Anterior cingulate cortex (tissue), 58 donors: Measurements from ENCODE around the gene TRIOBP.
"Not testable (repeated sequence)": the region's sequence is repeated elsewhere in the genome, so short reads cannot be mapped to it uniquely, and the experiment has no call there.

Experiments used
- DNase-seq, 58 donors: peaks; one replicate each; lab custom pipeline; 2025; lab: John Stamatoyannopoulos, UW

TRIOBP gene

DNA sequence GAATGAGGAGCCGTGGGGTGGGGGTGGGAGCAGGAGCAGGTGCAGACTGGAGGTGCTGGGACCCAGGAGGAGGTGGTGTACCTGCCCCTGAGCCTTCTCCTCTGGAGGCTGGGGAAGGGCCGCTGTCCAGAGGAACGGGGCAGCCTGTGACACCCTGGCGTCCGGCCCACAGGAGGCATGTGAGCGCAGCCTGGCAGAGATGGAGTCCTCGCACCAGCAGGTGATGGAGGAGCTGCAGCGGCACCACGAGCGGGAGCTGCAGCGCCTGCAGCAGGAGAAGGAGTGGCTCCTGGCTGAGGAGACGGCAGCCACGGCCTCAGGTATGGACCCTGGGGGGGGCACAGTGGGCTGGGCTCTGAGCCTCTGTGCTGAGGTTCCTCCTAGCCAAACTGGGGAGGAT is 68.7 kb downstream of the TRIOBP start:
- no peak for DNase-seq

GRCh38 chr22:37765953-37766576 is 69.2 kb downstream of the TRIOBP start:
- DNase-seq: no peak

DNA sequence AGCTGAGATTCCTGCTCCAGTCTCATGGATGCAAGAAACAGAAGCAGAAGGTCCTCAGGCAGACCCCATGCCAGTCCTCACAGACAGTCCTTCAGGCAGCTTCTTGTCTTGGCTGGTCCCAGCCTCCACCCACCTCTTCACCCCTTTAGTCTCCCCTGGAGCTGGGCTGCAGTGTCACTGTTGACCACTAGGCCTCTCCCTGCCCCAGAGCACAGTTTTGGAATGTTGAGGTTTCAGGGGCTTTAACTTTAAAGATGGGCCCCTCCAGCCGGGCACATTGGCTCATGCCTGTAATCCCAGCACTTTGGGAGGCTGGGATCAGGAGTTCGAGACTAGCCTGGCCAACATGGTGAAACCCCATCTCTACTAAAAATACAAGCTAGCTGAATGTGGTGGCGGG is 71.4 kb downstream of the TRIOBP start:
- DNase-seq: no peak

DNA sequence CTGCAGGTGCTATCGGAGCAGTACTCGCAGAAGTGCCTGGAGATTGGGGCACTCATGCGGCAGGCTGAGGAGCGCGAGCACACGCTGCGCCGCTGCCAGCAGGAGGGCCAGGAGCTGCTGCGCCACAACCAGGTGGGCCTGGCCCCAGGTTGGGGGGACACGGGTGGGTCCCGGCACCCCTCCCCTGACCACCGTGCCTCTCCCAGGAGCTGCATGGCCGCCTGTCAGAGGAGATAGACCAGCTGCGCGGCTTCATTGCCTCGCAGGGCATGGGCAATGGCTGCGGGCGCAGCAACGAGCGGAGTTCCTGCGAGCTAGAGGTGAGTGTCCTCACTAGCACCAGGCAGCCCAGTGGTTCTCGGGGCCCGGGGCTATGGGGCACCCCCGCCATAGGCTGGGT is 72.2 kb downstream of the TRIOBP start:
- no peak for DNase-seq

GRCh38 chr22:37771081-37771480 is 74.2 kb downstream of the TRIOBP start:
- DNase-seq: no peak

DNA sequence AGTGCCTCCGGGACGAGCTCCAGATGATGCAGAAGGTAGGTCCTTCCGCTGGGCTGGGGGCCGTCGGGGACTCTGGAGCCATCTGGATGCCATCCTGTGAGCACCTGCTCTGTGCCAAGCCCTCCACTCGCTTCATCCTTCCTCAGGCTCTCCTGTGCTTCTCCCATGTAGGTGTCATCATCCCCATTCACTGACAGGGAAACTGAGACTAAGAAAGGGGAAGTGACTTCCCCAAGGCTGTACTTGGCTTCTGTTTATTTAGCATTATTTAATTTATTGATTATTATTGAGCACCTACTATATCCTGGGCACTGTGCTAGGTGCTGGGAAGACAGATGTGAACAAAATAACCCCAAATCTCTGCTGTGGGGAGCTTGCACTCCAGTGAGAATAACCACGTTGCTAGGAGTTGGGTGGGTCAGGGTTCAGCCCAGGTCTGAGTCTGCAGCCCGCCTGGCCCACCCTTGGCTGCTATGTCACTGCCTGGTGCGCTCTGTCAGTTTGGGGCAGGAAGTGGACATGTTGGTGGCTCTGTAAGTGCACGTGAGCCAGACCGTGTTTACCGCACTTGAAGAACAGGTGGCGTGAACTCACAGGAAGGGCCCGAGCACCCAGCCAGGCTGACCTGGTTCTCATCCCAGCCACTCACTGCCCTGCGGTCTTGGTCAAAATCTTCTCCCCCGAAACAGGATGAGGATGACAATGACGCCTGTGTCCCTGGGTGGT is 75.0 kb downstream of the TRIOBP start:
- no peak for DNase-seq

DNA sequence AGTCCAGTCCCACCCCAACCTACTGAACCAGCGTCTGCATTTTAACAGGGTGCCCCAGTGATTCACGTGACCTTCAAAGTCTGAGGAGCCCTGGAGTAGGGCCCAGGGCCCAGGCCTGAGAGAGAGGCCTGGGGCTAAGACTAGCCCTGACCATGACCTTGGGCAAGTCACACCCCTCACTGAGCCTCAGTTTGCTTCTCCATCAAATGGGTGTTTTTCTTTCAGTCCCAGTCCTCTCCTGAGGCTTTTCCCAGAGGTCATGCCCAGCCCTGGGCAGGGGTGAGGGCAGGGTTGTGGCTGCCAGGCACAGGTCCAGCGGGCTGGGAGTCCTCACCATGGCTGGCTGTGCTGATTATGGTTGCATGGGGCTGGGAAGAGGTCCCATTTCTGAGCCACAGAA is 77.9 kb downstream of the TRIOBP start:
- DNase-seq: no peak

- DNase-seq: no peak
Observed at GRCh38 chr22:37775785-37776638, 79.2 kb downstream of the TRIOBP start.

DNA sequence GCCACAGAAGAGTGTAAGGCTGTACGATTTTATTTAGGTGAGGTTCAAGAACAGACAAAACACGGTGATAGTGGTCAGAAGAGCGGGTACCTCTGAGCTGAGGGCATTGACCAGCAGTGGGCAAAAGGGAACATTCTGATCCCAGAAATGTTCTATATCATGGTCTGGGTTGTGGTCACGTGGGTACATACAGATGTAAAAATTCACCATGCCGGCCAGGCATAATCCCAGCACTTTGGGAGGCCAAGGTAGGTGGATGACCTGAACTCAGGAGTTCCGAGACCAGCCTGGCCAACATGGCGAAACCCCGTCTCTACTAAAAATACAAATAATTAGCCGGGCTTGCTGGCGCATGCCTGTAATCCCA is 79.8 kb downstream of the TRIOBP start:
- DNase-seq: no peak

GRCh38 chr22:37777122-37777687 is 80.4 kb downstream of the TRIOBP start:
- DNase-seq: no peak

DNA sequence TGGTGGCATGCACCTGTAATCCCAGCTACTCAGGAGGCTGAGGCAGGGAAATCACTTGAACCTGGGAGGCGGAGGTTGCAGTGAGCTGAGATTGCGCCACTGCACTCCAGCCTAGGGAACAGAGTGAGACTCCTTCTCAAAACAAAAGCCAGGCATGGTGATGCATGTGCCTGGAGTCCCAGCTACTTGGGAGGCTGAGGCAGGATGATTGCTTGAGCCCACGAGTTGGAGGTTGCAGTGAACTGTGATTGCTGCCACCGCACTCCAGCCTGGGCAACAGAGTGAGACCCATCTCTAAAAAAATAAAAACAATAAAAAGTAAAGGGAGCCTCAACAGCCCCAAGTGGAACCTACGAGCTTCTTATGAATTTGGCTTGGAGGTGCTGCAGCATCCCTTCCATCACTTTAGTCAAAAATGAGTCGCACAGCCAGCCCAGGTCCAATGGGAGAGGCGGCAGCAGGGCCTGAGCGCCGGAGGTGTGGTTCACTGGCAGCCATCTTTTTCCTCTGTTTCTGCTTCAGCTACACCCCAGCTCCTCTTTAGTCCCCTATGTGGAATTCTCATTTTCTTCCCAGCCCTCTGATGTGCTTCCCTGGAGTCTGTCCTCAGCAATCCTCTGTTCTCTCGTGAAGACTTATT is 81.6 kb downstream of the TRIOBP start:
- DNase-seq: no peak

DNA sequence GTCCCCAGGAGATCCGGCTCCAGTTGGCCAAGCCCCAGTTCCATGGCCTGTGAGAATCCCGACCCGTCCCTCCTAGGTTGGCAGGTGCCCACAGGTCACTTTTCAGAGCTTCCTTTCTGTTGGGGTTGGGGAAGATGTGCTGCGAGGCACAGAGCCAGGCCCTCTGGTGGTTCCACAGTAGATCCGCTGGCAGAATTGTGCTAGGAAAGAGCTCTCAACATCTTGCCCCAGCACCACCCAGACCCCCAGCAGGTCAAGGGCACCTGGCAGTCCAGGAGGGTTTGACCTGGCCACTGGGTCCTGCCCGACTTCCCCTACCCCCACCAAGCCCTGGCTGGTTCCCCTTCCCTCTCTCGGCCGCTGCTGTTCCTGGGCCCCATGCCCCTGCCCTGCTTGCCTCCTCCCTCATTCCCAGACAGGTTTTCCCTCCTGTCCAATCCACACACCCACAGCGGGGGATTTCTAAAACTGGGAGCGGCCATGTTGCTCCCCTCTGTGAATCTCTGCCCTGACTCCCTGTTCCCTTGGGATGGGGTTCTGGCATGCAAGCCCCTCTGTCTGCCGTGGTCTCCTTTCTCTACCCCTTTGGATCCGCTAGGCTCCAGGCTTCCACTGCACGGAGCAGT is 84.7 kb downstream of the TRIOBP start:
- no peak for DNase-seq

- no peak for DNase-seq
Observed at GRCh38 chr22:37782340-37783168, 85.7 kb downstream of the TRIOBP start.

- DNase-seq: no peak
Observed at GRCh38 chr22:37784829-37785495, 88.1 kb downstream of the TRIOBP start.

DNA sequence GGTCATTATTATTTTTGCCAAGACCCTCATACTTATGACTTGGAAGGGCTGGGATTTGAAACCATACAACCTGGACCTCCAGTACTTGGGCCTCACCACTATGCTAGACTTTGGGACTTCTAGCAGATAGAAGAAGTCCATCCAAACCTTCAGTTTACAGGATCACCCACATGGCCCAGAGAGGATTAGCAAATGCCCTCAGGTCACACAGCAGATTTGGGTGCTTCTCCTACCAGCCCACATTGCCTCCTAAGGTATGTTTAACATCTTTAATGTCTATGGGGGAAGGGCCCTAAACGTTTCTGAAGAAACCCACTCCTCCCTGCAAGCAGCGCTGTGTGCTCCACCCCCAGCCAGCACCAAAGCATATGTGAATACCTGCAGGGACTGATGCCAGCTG is 93.4 kb downstream of the TRIOBP start:
- DNase-seq: no peak

- no peak for DNase-seq
Observed at GRCh38 chr22:37792494-37792893, 95.6 kb downstream of the TRIOBP start.

DNA sequence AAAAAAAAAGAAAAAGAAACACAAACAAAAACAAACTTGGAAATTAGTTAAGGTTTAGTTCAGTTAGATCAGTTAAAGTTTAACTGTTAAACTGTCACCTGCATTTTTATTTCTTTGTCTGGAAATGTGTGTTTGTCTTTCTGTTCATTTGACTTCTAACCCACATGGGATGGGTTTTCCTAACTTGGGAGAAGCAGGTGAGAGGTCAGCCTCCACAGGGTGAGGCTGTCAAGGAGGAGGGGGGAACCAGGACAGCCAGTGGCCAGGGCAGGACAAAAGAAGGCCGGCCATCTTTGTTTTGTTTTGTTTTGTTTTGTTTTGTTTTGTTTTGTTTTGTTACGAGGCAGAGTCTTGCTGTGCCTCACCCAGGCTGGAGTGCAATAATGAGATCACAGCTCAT is 97.5 kb downstream of the TRIOBP start:
- DNase-seq: no peak

- no peak for DNase-seq
Observed at GRCh38 chr22:37796079-37796478, 99.2 kb downstream of the TRIOBP start.

DNA sequence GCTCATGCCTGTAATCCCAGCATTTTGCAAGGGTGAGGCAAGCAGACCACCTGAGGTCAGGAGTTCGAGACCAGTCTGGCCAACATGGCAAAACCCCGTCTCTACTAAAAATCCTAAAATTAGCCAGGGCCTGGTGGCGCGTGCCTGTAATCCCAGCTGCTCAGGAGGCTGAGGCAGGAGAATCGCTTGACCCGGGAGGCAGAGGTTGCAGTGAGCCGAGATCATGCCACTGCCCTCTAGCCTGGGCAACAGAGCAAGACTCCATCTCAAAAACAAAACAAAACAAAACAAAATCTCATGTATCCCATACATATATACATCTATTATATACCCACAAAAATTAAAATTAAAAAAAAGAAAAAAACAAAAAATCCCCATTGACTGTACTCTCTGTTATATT is 100.4 kb downstream of the TRIOBP start:
- DNase-seq: not testable (repeated sequence)
